Left colon (tissue), 2 donors: ENCODE results near the gene BNIP2. TPM values are rescaled to one million over a fixed set of nuclear protein-coding genes. Genes with fewer than 3 reads are reported as not detected.
"Not testable (repeated sequence)": the region's sequence is repeated elsewhere in the genome, so short reads cannot be mapped to it uniquely, and the experiment has no call there.

Source experiments
- ATAC-seq: fragments of 200-7000 bp; cut with Tn5 transposase; one replicate; pipeline ENCODE4 v1.9.1; 2020; ENCODE audit warnings: mild to moderate bottlenecking, moderate library complexity
- DNase-seq, 2 donors: peaks; one replicate each; pipeline ENCODE4 v3.0.0-alpha.2; 2020
- intact Hi-C, 2 donors: fragments of 100-400 bp; cut with DNase I in 1 of 2; cut with micrococcal nuclease in 1 of 2; formaldehyde crosslinking; loops; one replicate each; pipeline versions ENCODE4 v1.11.2 to v1.14.0; 2022; cut with DNase I, micrococcal nuclease
- total RNA-seq, 2 donors: library from RNA; stranded (reverse); fragmentation: NEBNext Ultra II Directional; extraction: Animal tissue kit (Norgen Biotek cat#: 25700); gene quantifications; one replicate each; pipeline ENCODE4 v1.2.1, GENCODE V29; 2021
- donor health status: DM: no; HTN: no; CAD: no.
- donor health status: DM: yes; HTN: yes; CAD: no.

Gene BNIP2
- total RNA-seq, 2 donors from 2014 or later = 53.5 to 62.0 TPM

GRCh38 chr15:59646277-59646676, 42.8 kb downstream of the BNIP2 start:
- no peak for DNase-seq
- no peak for ATAC-seq
- intact Hi-C loops = no loop called here

GRCh38 chr15:59645812-59646211, 43.3 kb downstream of the BNIP2 start:
- peak; percentile 7 for ATAC-seq
- intact Hi-C loops = not testable (repeated sequence)

GRCh38 chr15:59644756-59645155, 44.4 kb downstream of the BNIP2 start:
- intact Hi-C loops = no loop called here
- ATAC-seq (peak; percentile 28), DNase-seq (no peak)

More at GRCh38 chr15:59645812-59646211, 43.3 kb downstream of the BNIP2 start:
- DNase-seq = not testable (repeated sequence)

GRCh38 chr15:59642351-59642750, 46.8 kb downstream of the BNIP2 start:
- intact Hi-C loops = no loop called here
- DNase-seq (no peak), ATAC-seq (no peak)

GRCh38 chr15:59637507-59637906, 51.6 kb downstream of the BNIP2 start:
- ATAC-seq = peak; percentile 16
- DNase-seq = not testable (repeated sequence)
- intact Hi-C loops = loop anchor here in 1 of 2 donors (10.0 kb wide), 1 partner anchor 557 kb away; no protein-coding TSS in a partner anchor

- DNase-seq (no peak), ATAC-seq (no peak)
- intact Hi-C loops = loop anchor here in 1 of 2 donors (10.0 kb wide), 1 partner anchor 559 kb away; no protein-coding TSS in a partner anchor
Measured at GRCh38 chr15:59636184-59636583, 52.9 kb downstream of the BNIP2 start.

- intact Hi-C loops = loop anchor here in 1 of 2 donors (10.0 kb wide), 1 partner anchor 562 kb away; no protein-coding TSS in a partner anchor
- ATAC-seq (peak; percentile 22), DNase-seq (no peak)
Measured at GRCh38 chr15:59632714-59633113, 56.4 kb downstream of the BNIP2 start.

GRCh38 chr15:59622289-59622688, 66.8 kb downstream of the BNIP2 start:
- ATAC-seq = peak; percentile 82
- peak; percentile 76 to 83 for DNase-seq
- intact Hi-C loops = no loop called here

GRCh38 chr15:59618406-59618805, 70.7 kb downstream of the BNIP2 start:
- no peak for ATAC-seq
- intact Hi-C loops = no loop called here
- no peak for DNase-seq

- intact Hi-C loops = no loop called here
- peak; percentile 35 to 47 for DNase-seq
- ATAC-seq = peak; percentile 55
Measured at GRCh38 chr15:59616379-59616778, 72.7 kb downstream of the BNIP2 start.

- ATAC-seq (no peak), DNase-seq (no peak)
- intact Hi-C loops = no loop called here
Measured at GRCh38 chr15:59615661-59616060, 73.5 kb downstream of the BNIP2 start.

- ATAC-seq (no peak), DNase-seq (no peak)
- intact Hi-C loops = no loop called here
Measured at GRCh38 chr15:59614153-59614552, 75.0 kb downstream of the BNIP2 start.

GRCh38 chr15:59611276-59612260, 77.6 kb downstream of the BNIP2 start, which contains the start of gene GCNT3:
TSS of gene GCNT3 (plus strand) at chr15:59611783. CDS start at chr15:59618239, 6,456 bp downstream.
- intact Hi-C loops = no loop called here
- no peak for DNase-seq
- ATAC-seq = peak; percentile 74

GRCh38 chr15:59609730-59610712, 79.1 kb downstream of the BNIP2 start:
- DNase-seq (peak in 1 of 2 donors; percentile 36), ATAC-seq (peak; percentile 52)
- intact Hi-C loops = no loop called here

Other genes with a start within 250 kb of the BNIP2 start
- 100 to 1,000 TPM; 472 to 526 TPM for gene GCNT3, start 77.5 kb downstream of the BNIP2 start, total RNA-seq
- gene GTF2A2, start 31.8 kb downstream of the BNIP2 start, total RNA-seq = 100 to 1,000 TPM; 105 to 147 TPM